Measurements from ENCODE around the gene ZNF70. TPM values are rescaled to one million over a fixed set of nuclear protein-coding genes. Genes with fewer than 3 reads are reported as not detected.

The ZNF70 gene
- total RNA-seq, 1 experiment from 2014 or later: 6.5 TPM

- H3K36me3 Mint-ChIP-seq (ENCODE audit: insufficient read depth, unreplicated experiment): peaks cover 26% of the 10 kb centered on the region
- no peaks in the 10 kb centered on the region for H3K9me3 Mint-ChIP-seq (ENCODE audit: low read depth, unreplicated experiment)
- no TSS peak for BruUV-seq (replicated peaks)
- intact Hi-C loops (cut with micrococcal nuclease; ENCODE audit: unreplicated experiment): no loop called here
- peaks cover 15% of the 10 kb centered on the region for H3K4me1 Mint-ChIP-seq (ENCODE audit: low read depth, unreplicated experiment)
- H3K27me3 Mint-ChIP-seq (ENCODE audit: unreplicated experiment): no peaks in the 10 kb centered on the region
- CTCF ChIA-PET: no interaction called here
- no peak for TF ChIP-seq CTCF (IDR thresholded peaks at IDR 0.05; ENCODE audit: unreplicated experiment)
- peak overlapping the region; percentile 90 for H3K4me3 Mint-ChIP-seq (ENCODE audit: low read depth, unreplicated experiment)
- peak overlapping the region; percentile 78 for H3K27ac Mint-ChIP-seq (ENCODE audit: unreplicated experiment)
- no peak for DNase-seq
Observed at GRCh38 chr22:23752090-23752691, 1.3 kb upstream of the ZNF70 start.

- BruUV-seq (replicated peaks): no TSS peak
- peak; percentile 60 for DNase-seq
- Mint-ChIP-seq H3K27ac (ENCODE audit: unreplicated experiment) (peak overlapping the region; percentile 78), H3K4me1 (ENCODE audit: low read depth, unreplicated experiment) (peaks cover 20% of the 10 kb centered on the region), H3K36me3 (ENCODE audit: insufficient read depth, unreplicated experiment) (peaks cover 26% of the 10 kb centered on the region), H3K9me3 (ENCODE audit: low read depth, unreplicated experiment) (no peaks in the 10 kb centered on the region), H3K27me3 (ENCODE audit: unreplicated experiment) (no peaks in the 10 kb centered on the region), H3K4me3 (ENCODE audit: low read depth, unreplicated experiment) (peak overlapping the region; percentile 90)
- intact Hi-C loops (cut with micrococcal nuclease; ENCODE audit: unreplicated experiment): no loop called here
- TF ChIP-seq CTCF (IDR thresholded peaks at IDR 0.05; ENCODE audit: unreplicated experiment): no peak
- CTCF ChIA-PET: interaction anchor here (1.0 kb wide), 1 partner anchor 10 kb away, joined by 8 read pairs; no protein-coding TSS in a partner anchor
Observed at GRCh38 chr22:23751441-23751996, 607 bp upstream of the ZNF70 start.

- H3K4me1 Mint-ChIP-seq (ENCODE audit: low read depth, unreplicated experiment): peaks cover 30% of the 10 kb centered on the region
- intact Hi-C loops (cut with micrococcal nuclease; ENCODE audit: unreplicated experiment): no loop called here
- CTCF ChIA-PET: interaction anchor here (1.0 kb wide), 1 partner anchor 12 kb away, joined by 8 read pairs; no protein-coding TSS in a partner anchor
- TF ChIP-seq CTCF (IDR thresholded peaks at IDR 0.05; ENCODE audit: unreplicated experiment): no peak
- DNase-seq: no peak
- H3K4me3 Mint-ChIP-seq (ENCODE audit: low read depth, unreplicated experiment): peak overlapping the region; percentile 90
- H3K27ac Mint-ChIP-seq (ENCODE audit: unreplicated experiment): peak overlapping the region; percentile 78
- peaks cover 26% of the 10 kb centered on the region for H3K36me3 Mint-ChIP-seq (ENCODE audit: insufficient read depth, unreplicated experiment)
- H3K9me3 Mint-ChIP-seq (ENCODE audit: low read depth, unreplicated experiment): no peaks in the 10 kb centered on the region
- no peaks in the 10 kb centered on the region for H3K27me3 Mint-ChIP-seq (ENCODE audit: unreplicated experiment)
- BruUV-seq (replicated peaks): TSS peak; percentile 76
Observed at GRCh38 chr22:23750367-23750713, 572 bp downstream of the ZNF70 start.

- H3K4me1 Mint-ChIP-seq (ENCODE audit: low read depth, unreplicated experiment): peaks cover 30% of the 10 kb centered on the region
- BruUV-seq (replicated peaks): no TSS peak
- no peak for TF ChIP-seq CTCF (IDR thresholded peaks at IDR 0.05; ENCODE audit: unreplicated experiment)
- CTCF ChIA-PET: interaction anchor here (0.7 kb wide), 1 partner anchor 942 kb away, joined by 8 read pairs; no protein-coding TSS in a partner anchor
- H3K27me3 Mint-ChIP-seq (ENCODE audit: unreplicated experiment): no peaks in the 10 kb centered on the region
- peaks cover 28% of the 10 kb centered on the region for H3K36me3 Mint-ChIP-seq (ENCODE audit: insufficient read depth, unreplicated experiment)
- no peak for DNase-seq
- peak overlapping the region; percentile 78 for H3K27ac Mint-ChIP-seq (ENCODE audit: unreplicated experiment)
- intact Hi-C loops (cut with micrococcal nuclease; ENCODE audit: unreplicated experiment): no loop called here
- no peaks in the 10 kb centered on the region for H3K9me3 Mint-ChIP-seq (ENCODE audit: low read depth, unreplicated experiment)
- peak overlapping the region; percentile 90 for H3K4me3 Mint-ChIP-seq (ENCODE audit: low read depth, unreplicated experiment)
Observed at GRCh38 chr22:23749841-23750301, 1.0 kb downstream of the ZNF70 start.
